GM13977 (cell line): ENCODE results near the gene FAM131B.
A peak's percentile ranks its signal among the peaks of the same experiment; 100 is the strongest.

Source experiments
- DNase-seq: peaks from one replicate; pipeline ENCODE4 v3.0.0; 2012; ENCODE audit warnings: low spot score
- in situ Hi-C: fragments of 300-500 bp; cut with MboI; formaldehyde crosslinking; loops from one replicate; pipeline ENCODE4 v1.12.0; 2022; ENCODE audit warnings: low sequenced_read_pairs, low pct_unique_long_range_greater_than_20kb, mixed read lengths, inconsistent platforms; ENCODE audit not compliant: unreplicated experiment
- TF ChIP-seq, protein P1 (sequence below): IDR thresholded peaks from 2 replicates; pipeline ENCODE4 v1.5.1; 2012; ENCODE audit warnings: mild to moderate bottlenecking, control low read depth; ENCODE audit not compliant: insufficient read depth; ENCODE audit errors: extremely low read depth, missing control alignments

The FAM131B gene

GRCh38 chr7:143379611-143380259 lies 17.2 kb upstream of the FAM131B start:
- in situ Hi-C loops, result no loop called here
- no peak for DNase-seq
- TF ChIP-seq, protein P1, sequence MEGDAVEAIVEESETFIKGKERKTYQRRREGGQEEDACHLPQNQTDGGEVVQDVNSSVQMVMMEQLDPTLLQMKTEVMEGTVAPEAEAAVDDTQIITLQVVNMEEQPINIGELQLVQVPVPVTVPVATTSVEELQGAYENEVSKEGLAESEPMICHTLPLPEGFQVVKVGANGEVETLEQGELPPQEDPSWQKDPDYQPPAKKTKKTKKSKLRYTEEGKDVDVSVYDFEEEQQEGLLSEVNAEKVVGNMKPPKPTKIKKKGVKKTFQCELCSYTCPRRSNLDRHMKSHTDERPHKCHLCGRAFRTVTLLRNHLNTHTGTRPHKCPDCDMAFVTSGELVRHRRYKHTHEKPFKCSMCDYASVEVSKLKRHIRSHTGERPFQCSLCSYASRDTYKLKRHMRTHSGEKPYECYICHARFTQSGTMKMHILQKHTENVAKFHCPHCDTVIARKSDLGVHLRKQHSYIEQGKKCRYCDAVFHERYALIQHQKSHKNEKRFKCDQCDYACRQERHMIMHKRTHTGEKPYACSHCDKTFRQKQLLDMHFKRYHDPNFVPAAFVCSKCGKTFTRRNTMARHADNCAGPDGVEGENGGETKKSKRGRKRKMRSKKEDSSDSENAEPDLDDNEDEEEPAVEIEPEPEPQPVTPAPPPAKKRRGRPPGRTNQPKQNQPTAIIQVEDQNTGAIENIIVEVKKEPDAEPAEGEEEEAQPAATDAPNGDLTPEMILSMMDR, result no peak

DNA sequence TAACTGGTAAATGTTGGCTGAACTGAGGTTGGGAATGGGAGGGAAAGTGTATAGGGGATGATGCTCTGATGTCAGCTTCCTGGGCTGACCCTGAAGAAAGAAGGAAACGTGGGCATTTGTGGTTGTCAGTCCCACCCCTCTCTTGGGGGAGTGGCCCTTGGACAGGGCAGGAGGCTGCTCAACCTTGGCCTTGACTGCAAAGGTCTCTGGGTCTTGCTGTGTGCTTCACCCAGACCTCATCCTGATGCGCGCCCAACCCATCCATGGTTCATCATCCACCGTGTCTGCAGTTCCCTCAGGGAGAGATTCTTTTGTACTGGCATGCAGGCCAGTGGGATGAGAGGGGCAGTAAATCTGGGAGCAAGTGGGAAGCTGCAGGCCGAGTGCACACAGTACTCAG lies 13.9 kb upstream of the FAM131B start:
- TF ChIP-seq, protein P1, result no peak
- in situ Hi-C loops, result no loop called here
- DNase-seq, result no peak

- no peak for DNase-seq
These were observed 13.0 kb upstream of the FAM131B start for GRCh38 chr7:143375298-143376034.

DNA sequence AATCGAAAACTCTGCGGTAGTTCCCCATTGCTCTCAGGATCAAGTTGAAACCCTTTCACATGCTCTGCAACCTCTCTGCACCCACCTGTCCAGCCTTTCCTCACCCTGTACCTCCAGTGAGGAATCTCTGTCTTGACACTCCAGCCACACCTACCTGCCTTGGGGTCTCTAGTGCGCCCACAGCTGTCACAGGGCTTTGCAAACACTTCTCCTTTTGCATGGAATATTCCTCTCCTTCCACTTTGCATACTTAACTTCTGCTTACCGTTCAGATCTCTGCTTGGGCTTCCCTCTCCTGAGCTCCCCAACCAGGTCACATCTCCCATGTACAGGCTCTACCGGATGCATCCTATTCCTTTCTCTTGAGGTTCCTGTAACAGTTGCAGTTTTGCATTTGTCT lies 12.0 kb upstream of the FAM131B start:
- TF ChIP-seq, protein P1, result no peak
- no peak for DNase-seq
- in situ Hi-C loops, result no loop called here

More at GRCh38 chr7:143375298-143376034, 13.0 kb upstream of the FAM131B start:
- in situ Hi-C loops, result no loop called here
- TF ChIP-seq, protein P1, result no peak

- no peak for DNase-seq
- in situ Hi-C loops, result no loop called here
- TF ChIP-seq, protein P1, result peak; percentile 13
These were observed 10.8 kb upstream of the FAM131B start for GRCh38 chr7:143373255-143373794.

GRCh38 chr7:143372070-143372469 lies 9.6 kb upstream of the FAM131B start:
- DNase-seq, result no peak
- TF ChIP-seq, protein P1, result no peak
- in situ Hi-C loops, result no loop called here
